ENCODE results near the gene CEP41.

DNA sequence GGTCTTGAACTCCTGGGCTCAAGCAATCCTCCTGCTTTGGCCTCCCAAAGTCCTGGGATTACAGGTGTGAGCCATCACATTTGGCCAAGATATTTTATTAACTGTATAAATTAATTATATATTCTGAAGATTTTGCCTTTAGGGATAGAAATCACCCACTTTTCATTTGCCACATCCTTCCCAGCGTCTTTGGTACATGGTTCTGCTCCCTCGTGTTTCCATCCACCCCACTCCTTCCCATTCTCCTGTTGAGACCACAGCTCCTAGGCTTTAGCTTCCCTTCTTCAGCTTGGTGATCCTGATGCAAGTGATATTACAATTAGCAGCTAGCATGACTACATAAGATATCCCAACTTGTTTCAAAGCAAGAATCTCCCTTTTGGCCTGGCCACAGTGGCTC is 52.1 kb downstream of the CEP41 start:
- TF ChIP-seq, protein P1, sequence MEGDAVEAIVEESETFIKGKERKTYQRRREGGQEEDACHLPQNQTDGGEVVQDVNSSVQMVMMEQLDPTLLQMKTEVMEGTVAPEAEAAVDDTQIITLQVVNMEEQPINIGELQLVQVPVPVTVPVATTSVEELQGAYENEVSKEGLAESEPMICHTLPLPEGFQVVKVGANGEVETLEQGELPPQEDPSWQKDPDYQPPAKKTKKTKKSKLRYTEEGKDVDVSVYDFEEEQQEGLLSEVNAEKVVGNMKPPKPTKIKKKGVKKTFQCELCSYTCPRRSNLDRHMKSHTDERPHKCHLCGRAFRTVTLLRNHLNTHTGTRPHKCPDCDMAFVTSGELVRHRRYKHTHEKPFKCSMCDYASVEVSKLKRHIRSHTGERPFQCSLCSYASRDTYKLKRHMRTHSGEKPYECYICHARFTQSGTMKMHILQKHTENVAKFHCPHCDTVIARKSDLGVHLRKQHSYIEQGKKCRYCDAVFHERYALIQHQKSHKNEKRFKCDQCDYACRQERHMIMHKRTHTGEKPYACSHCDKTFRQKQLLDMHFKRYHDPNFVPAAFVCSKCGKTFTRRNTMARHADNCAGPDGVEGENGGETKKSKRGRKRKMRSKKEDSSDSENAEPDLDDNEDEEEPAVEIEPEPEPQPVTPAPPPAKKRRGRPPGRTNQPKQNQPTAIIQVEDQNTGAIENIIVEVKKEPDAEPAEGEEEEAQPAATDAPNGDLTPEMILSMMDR (IDR thresholded peaks at IDR 0.05) = no peak
- TF ChIP-seq POLR2A (IDR thresholded peaks at IDR 0.05) (no peak), POLR2AphosphoS5 (IDR thresholded peaks at IDR 0.05; ENCODE audit: insufficient read depth in 1 of 2, low read depth in 1 of 2) (no peak)

Measured in vagina (tissue), 2 donors.